ENCODE results near the gene MID1.

Gene MID1

GRCh38 chrX:10603612-10604011 lies 16.8 kb downstream of the MID1 start:
- Histone ChIP-seq H3K27ac (ENCODE audit: low read length) (no peak overlapping the region), H2AFZ (ENCODE audit: low read depth, low read length) (no peak overlapping the region), H3K4me3 (ENCODE audit: low read length) (no peak overlapping the region), H4K20me1 (ENCODE audit: insufficient read depth, low read length) (no peaks in the 10 kb centered on the region), H3K79me2 (ENCODE audit: low read length) (no peaks in the 10 kb centered on the region), H3K4me1 (ENCODE audit: low read length) (no peaks in the 10 kb centered on the region), H3K4me2 (ENCODE audit: low read length) (no peak overlapping the region), H3K27me3 (ENCODE audit: low read depth, low read length) (no peaks in the 10 kb centered on the region), H3K9ac (ENCODE audit: low read length) (no peak overlapping the region), H3K9me3 (ENCODE audit: insufficient read depth, low read length) (no peaks in the 10 kb centered on the region), H3K36me3 (replicated peaks; ENCODE audit: low read depth, low read length) (no peaks in the 10 kb centered on the region)
- no peak for TF ChIP-seq EZH2phosphoT487 (IDR thresholded peaks at IDR 0.05; ENCODE audit: low read depth)
- TF ChIP-seq, protein P1, sequence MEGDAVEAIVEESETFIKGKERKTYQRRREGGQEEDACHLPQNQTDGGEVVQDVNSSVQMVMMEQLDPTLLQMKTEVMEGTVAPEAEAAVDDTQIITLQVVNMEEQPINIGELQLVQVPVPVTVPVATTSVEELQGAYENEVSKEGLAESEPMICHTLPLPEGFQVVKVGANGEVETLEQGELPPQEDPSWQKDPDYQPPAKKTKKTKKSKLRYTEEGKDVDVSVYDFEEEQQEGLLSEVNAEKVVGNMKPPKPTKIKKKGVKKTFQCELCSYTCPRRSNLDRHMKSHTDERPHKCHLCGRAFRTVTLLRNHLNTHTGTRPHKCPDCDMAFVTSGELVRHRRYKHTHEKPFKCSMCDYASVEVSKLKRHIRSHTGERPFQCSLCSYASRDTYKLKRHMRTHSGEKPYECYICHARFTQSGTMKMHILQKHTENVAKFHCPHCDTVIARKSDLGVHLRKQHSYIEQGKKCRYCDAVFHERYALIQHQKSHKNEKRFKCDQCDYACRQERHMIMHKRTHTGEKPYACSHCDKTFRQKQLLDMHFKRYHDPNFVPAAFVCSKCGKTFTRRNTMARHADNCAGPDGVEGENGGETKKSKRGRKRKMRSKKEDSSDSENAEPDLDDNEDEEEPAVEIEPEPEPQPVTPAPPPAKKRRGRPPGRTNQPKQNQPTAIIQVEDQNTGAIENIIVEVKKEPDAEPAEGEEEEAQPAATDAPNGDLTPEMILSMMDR (IDR thresholded peaks at IDR 0.05; ENCODE audit: low read depth, low read length) = no peak

DNA sequence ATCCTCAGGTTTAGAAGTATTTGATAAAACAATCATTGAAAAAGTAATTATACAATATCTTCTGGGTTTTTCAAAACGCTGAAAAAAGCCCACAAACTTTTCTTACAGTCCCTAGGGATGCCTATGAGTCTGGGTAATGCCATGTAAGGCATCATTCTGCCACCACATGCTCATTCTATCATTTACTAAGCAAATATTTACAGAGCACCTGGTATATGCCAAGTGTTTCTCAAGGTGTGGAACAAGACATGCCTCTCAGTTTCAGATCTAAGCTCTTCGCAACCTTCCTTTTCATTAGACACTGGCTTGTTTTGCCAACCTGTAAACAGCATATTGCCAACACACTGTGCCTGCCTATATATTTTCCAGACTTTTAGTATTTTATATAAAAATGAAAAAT lies 17.7 kb downstream of the MID1 start:
- Histone ChIP-seq H2AFZ (ENCODE audit: low read depth, low read length) (no peak overlapping the region), H3K27me3 (ENCODE audit: low read depth, low read length) (no peaks in the 10 kb centered on the region), H3K4me1 (ENCODE audit: low read length) (no peaks in the 10 kb centered on the region), H3K9me3 (ENCODE audit: insufficient read depth, low read length) (no peaks in the 10 kb centered on the region), H3K27ac (ENCODE audit: low read length) (no peak overlapping the region), H4K20me1 (ENCODE audit: insufficient read depth, low read length) (no peaks in the 10 kb centered on the region), H3K9ac (ENCODE audit: low read length) (no peak overlapping the region), H3K4me2 (ENCODE audit: low read length) (no peak overlapping the region), H3K79me2 (ENCODE audit: low read length) (no peaks in the 10 kb centered on the region), H3K4me3 (ENCODE audit: low read length) (no peak overlapping the region), H3K36me3 (replicated peaks; ENCODE audit: low read depth, low read length) (no peaks in the 10 kb centered on the region)
- TF ChIP-seq, protein P1 (IDR thresholded peaks at IDR 0.05; ENCODE audit: low read depth, low read length) = no peak

DNA sequence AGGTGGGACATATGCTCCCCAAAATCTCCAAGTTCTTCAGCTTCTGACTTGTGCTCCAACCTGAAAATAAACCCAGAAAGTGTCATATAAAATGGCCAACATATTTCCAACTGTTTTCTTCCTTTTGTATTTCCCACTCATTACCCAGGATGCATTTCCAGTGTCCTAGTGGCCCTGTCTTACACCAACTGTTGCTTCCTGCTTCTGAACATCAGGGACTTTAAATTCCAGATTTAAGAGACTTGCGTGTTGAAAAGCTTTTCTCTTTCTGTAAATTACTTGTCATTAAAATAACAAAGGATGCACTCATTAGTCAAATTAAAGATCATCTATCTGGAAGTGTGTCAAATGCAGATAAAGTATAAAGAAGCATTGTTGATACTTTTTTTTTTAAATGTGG lies 19.9 kb downstream of the MID1 start:
- H3K79me2 ChIP-seq (ENCODE audit: low read length) = no peaks in the 10 kb centered on the region

GRCh38 chrX:10598540-10598939 lies 21.8 kb downstream of the MID1 start:
- H3K4me1 ChIP-seq (ENCODE audit: low read length) = no peaks in the 10 kb centered on the region
- H3K27ac ChIP-seq (ENCODE audit: low read length) = no peak overlapping the region
- TF ChIP-seq, protein P1 (IDR thresholded peaks at IDR 0.05; ENCODE audit: low read depth, low read length) = no peak
- TF ChIP-seq EZH2phosphoT487 (IDR thresholded peaks at IDR 0.05; ENCODE audit: low read depth) = no peak
- no peaks in the 10 kb centered on the region for H3K36me3 ChIP-seq (replicated peaks; ENCODE audit: low read depth, low read length)
- no peak overlapping the region for H3K4me2 ChIP-seq (ENCODE audit: low read length)
- H3K9ac ChIP-seq (ENCODE audit: low read length) = no peak overlapping the region
- H3K4me3 ChIP-seq (ENCODE audit: low read length) = no peak overlapping the region
- no peaks in the 10 kb centered on the region for H3K79me2 ChIP-seq (ENCODE audit: low read length)
- no peaks in the 10 kb centered on the region for H3K9me3 ChIP-seq (ENCODE audit: insufficient read depth, low read length)
- H2AFZ ChIP-seq (ENCODE audit: low read depth, low read length) = no peak overlapping the region
- H4K20me1 ChIP-seq (ENCODE audit: insufficient read depth, low read length) = no peaks in the 10 kb centered on the region
- no peaks in the 10 kb centered on the region for H3K27me3 ChIP-seq (ENCODE audit: low read depth, low read length)

More for the DNA sequence above, 19.9 kb downstream of the MID1 start:
- no peak overlapping the region for H3K27ac ChIP-seq (ENCODE audit: low read length)
- H3K9ac ChIP-seq (ENCODE audit: low read length) = no peak overlapping the region
- no peaks in the 10 kb centered on the region for H3K9me3 ChIP-seq (ENCODE audit: insufficient read depth, low read length)
- no peaks in the 10 kb centered on the region for H3K36me3 ChIP-seq (replicated peaks; ENCODE audit: low read depth, low read length)
- no peak overlapping the region for H3K4me3 ChIP-seq (ENCODE audit: low read length)
- H3K27me3 ChIP-seq (ENCODE audit: low read depth, low read length) = no peaks in the 10 kb centered on the region
- H2AFZ ChIP-seq (ENCODE audit: low read depth, low read length) = no peak overlapping the region
- no peaks in the 10 kb centered on the region for H4K20me1 ChIP-seq (ENCODE audit: insufficient read depth, low read length)
- no peaks in the 10 kb centered on the region for H3K4me1 ChIP-seq (ENCODE audit: low read length)
- TF ChIP-seq EZH2phosphoT487 (IDR thresholded peaks at IDR 0.05; ENCODE audit: low read depth) = no peak
- TF ChIP-seq, protein P1 (IDR thresholded peaks at IDR 0.05; ENCODE audit: low read depth, low read length) = no peak
- no peak overlapping the region for H3K4me2 ChIP-seq (ENCODE audit: low read length)
